H7 (cell line): ENCODE data around the gene RRM2. TPM values are rescaled to one million over a fixed set of nuclear protein-coding genes. Genes with fewer than 3 reads are reported as not detected.
"Not testable (repeated sequence)": the region's sequence is repeated elsewhere in the genome, so short reads cannot be mapped to it uniquely, and the experiment has no call there.

Source experiments
- DNase-seq: peaks from one replicate; pipeline ENCODE4 v3.0.0; 2012
- H3K27me3 ChIP-seq: 2 replicates; pipeline ENCODE4 v1.6.0; 2011; ENCODE audit warnings: mild to moderate bottlenecking, low read length; ENCODE audit not compliant: control insufficient read depth, insufficient read depth
- H3K36me3 ChIP-seq: replicated peaks from 2 replicates; pipeline ENCODE4 v1.5.1; 2011; ENCODE audit warnings: low read length; ENCODE audit not compliant: control insufficient read depth, insufficient read depth
- H3K4me3 ChIP-seq: 2 replicates; pipeline ENCODE4 v1.5.1; 2011; ENCODE audit warnings: low read depth, mild to moderate bottlenecking, control low read depth, low read length, moderate library complexity; ENCODE audit not compliant: insufficient read depth
- total RNA-seq: library from RNA; depleted of rRNA; stranded (reverse); fragments of >200 nt; shearing (Covaris generic); gene quantifications from 2 replicates; pipeline ENCODE4 v1.2.3, GENCODE V29; 2014

The RRM2 gene
- total RNA-seq, 1 experiment from 2014 or later, result 71.9 TPM

DNA sequence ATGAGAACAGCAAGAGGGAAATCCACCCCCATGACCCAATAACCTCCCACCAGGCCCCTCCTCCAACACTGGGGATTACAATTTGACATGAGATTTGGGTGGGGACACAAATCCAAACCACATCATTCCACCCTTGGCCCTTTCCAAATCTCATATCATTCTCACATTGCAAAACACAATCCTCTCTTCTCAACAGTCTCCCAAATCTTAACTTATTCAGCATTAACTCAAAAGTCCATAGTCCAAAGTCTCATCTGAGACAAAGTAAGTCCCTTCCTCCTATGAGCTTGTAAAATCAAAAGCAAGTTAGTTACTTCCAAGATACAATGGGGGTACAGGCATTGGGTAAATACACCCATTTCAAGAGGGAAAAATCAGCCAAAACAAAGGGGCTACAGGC lies 17.6 kb upstream of the RRM2 start:
- H3K27me3 ChIP-seq, H3K36me3 ChIP-seq, DNase-seq, H3K4me3 ChIP-seq: not testable (repeated sequence)

DNA sequence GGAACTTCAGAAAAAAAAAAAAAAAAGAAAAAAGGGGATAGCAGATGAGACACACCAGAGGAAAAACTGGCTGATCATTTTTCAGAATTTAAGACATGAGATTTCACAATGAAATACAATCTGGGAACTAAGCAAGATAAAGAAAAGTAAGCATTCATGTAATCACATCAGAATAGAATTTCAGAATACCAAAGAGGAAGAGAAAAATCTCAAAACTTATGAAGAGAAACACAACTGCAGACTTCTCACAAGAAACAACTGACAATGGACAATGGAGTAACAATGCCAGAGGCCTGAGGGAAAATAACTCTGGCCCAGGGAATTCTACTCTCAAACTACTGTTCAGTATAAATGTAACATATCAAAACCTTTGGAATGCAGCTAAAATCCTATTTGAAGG lies 13.2 kb upstream of the RRM2 start:
- DNase-seq, result no peak

DNA sequence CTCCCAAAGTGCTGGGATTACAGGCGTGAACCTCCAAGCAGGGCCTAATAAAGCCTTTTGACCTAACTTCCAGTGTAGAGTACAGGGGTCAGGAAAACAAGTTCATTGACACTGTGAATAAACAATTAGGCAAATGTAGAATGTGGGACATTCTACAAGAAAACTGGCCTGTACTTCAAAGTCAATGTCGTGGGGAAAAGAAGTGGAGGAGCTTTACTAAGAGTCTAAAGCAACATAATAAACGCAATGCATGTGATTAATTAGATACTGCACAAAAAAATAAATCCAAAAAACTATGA lies 3.6 kb upstream of the RRM2 start:
- Histone ChIP-seq H3K36me3 (no peaks in the 10 kb centered on the region; the same call in 1 of the 2 replicates), H3K27me3 (no peaks in the 10 kb centered on the region), H3K4me3 (no peak overlapping the region)
- DNase-seq, result no peak

More for the DNA sequence above, 13.2 kb upstream of the RRM2 start:
- Histone ChIP-seq H3K36me3 (no peaks in the 10 kb centered on the region), H3K4me3 (no peak overlapping the region), H3K27me3 (no peaks in the 10 kb centered on the region)

DNA sequence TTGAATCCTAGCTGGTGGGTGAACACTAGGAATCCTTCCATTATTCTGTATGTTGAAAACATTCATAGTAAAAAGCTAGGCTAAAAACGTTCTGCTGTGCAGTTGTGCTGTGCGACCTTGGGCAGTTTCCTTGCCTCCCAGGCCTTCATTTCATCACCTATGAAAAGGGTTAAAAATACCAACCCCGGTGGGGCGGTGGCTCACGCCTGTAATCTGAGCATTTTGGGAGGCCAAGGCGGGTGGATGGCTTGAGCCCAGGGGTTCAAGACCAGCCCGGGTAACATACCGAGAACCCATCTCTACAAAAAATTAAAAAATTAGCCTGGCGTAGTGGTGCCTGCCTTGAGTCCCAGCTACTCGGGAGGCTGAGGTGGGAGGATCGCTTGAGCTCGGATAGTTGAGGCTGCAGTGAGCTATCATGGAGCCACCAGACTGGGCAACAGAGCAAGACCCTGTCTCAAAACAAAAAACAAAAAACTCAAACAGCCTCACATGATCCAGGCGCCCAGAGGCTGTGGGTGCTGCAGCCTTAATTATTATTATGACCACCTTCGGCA lies 2.9 kb upstream of the RRM2 start:
- Histone ChIP-seq H3K4me3 (peak overlapping the region; percentile 5; the same call in 1 of the 2 replicates), H3K27me3 (no peaks in the 10 kb centered on the region), H3K36me3 (peaks cover under 1% of the 10 kb centered on the region; the same call in 1 of the 2 replicates)
- DNase-seq, result no peak

DNA sequence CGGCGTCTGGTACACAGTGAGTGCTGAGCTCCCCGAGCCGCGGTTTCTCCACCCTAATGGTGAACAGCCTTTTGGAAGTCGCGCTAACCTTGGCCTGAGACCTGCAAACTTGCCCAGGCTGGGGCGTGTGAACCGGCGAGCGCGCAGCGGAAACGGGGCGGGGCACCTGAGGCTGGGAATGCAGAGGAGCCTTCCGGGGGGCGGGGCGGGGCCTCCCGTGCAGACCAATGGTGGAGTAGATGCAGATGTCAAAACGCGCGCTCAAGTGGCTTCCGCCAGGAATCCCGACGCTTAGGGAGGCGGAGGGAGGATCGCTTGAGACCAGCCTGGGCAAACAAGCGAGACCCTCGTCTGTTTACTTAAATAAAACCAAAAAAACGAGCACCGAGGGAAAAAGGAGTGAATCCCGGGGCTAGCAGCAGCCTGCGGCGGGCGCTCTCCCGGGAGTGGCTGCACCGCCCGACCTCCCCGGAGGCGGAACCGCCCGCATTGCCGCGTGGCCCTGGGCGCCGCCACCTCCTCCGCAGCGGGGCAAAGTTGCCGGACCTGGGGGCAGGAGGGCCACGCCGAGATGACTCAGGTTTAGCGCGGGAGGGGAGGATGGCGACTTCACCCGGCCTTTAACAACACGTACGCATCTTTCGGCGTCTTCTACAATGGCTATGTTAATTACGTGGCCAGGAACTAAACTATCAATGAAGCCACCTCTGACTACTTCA lies 2.2 kb upstream of the RRM2 start:
- DNase-seq, result peak; percentile 98
- Histone ChIP-seq H3K36me3 (peaks cover 7% of the 10 kb centered on the region), H3K27me3 (no peaks in the 10 kb centered on the region), H3K4me3 (peak overlapping the region; percentile 96)

DNA sequence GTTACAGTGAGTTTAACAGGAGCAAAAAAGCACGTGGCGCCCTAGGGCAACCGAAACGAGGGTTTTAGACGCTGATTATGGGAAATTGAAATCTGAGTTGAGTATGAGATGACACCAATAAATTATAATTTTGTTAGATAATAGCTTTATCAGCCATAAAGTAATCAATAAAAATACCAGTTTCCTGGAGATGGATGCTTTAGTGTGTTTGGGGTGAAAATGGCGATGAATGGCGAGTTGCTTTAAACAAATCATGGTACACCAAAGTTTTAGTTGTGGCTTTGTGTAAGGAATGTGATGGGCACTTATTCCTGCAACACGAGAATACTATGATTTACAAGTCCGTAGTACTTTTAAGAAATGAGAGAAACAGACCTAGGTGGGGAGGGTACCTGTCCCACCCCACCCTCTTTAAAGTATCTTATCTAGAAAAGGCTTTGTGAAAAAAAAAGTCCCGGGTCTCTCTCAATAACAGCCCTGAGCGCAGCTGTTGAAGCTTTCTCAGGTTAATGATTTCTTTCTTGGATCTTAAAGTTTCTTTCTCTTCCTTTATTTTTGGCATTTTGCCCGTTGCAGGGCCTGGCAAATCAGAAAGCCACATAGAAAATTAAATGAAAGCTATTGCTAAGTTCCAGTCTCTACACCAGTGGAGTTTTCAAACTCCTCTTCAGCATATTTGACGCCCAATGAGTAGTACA lies 1.5 kb upstream of the RRM2 start:
- Histone ChIP-seq H3K36me3 (peaks cover 11% of the 10 kb centered on the region), H3K27me3 (no peaks in the 10 kb centered on the region), H3K4me3 (peak overlapping the region; percentile 96)
- DNase-seq, result no peak

DNA sequence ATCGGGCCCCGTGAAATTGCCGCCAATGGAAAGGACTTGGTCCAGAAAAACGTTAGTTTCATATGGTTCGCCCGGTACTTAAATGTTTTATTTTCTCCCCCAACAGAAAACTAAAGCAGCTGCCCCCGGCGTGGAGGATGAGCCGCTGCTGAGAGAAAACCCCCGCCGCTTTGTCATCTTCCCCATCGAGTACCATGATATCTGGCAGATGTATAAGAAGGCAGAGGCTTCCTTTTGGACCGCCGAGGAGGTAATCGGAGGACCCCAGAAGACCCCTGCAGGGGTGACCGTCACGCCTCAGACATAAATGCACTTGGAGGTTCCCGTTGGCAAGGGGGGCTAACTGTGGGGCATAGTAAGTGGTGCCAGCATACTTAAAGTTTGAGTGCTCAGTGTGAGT lies 742 bp downstream of the RRM2 start:
- Histone ChIP-seq H3K27me3 (no peaks in the 10 kb centered on the region), H3K36me3 (peaks cover 28% of the 10 kb centered on the region), H3K4me3 (peak overlapping the region; percentile 96)
- no peak for DNase-seq

DNA sequence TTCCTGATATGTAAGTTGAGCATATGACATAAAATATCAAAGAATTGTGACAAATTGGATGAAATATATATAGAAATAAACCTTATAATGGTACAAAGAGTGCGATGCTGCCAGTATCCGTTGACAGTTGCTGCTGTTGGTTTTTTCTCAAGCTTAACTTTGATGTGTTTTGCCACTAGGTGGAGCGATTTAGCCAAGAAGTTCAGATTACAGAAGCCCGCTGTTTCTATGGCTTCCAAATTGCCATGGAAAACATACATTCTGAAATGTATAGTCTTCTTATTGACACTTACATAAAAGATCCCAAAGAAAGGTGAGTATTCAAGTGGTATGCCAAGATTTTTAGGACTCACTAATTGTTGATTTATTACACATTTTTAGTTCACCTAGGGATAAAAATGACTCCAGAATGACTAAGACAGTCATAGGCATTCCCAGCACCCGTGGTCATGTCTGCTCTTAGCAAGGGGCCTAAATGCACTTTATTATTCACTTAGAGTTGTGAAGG lies 2.1 kb downstream of the RRM2 start:
- no peaks in the 10 kb centered on the region for H3K27me3 ChIP-seq
- no peak for DNase-seq
- peaks cover 40% of the 10 kb centered on the region for H3K36me3 ChIP-seq
- no peak overlapping the region for H3K4me3 ChIP-seq

DNA sequence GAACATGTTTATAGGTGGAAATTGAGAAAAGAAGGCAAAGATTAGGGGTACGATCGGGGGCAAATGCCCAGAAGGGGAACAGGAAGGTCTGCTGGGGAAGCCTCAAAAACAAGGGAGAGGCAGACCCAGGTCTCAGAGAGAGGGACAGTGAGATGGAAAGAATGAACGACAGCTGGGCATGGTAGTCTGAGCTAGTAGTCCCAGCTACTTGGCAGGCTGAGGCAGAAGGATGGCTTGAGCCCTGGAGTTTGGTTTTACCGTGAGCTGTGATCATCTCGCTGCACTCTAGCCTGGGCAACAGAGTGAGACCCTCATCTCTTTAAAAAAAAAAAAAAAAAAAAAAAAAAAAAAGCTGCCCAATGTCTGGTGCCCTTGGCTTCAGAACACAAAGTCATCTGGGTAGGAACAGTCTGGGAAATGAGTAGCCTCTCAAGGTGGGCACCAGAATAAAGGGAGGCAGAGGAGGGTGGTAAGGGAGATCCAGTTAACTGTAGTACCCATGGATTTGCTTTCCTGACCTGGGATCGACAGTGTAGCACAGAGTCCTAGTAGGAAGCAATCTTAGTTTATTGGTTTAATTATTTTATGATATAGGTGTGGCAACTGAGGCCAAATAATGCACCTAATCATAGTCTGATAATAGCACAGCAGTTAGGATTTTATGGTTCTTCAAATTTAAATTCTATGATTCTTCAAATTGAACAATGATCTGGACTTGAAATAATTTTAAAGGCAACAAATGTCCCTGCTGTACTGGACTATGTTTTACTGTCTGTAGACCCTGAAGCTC lies 3.5 kb downstream of the RRM2 start:
- Histone ChIP-seq H3K36me3 (peaks cover 40% of the 10 kb centered on the region), H3K27me3 (no peaks in the 10 kb centered on the region), H3K4me3 (no peak overlapping the region)
- no peak for DNase-seq

DNA sequence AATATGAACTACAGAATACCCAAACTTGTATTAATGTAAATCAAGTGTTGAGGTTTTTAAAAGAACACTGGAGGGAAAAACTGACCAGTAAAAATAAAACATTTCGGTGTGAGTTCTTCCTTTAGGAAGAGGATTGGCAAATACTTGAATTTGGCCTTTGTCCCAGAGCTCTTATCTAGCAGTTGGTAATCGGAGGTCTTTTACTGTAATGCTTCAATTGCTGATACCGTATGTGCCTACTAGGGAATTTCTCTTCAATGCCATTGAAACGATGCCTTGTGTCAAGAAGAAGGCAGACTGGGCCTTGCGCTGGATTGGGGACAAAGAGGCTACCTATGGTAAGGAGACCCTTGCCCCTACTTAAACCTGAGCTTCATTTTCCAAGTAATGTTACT lies 4.1 kb downstream of the RRM2 start:
- no peak for DNase-seq
- no peak overlapping the region for H3K4me3 ChIP-seq
- H3K36me3 ChIP-seq, result peaks cover 40% of the 10 kb centered on the region

DNA sequence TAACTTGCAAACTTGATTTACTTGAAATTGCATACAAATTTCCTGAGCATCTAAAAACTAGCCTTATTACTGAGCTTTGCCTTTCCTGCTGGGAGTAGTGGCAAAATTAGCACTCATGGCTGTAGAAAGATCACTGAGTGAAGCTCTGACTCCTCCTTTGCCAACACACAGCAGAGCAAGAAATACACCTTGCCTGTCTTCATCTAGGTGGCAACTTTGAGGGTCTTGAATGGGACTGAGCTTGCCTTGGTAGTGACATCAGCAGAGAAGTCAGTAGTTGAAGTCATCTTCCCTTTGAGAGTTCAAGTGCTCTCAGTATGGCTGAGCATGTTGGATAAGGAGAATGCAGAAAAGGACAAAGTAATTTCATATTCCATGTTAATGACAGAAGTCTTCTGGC lies 5.9 kb downstream of the RRM2 start:
- Histone ChIP-seq H3K36me3 (peaks cover 43% of the 10 kb centered on the region), H3K27me3 (no peaks in the 10 kb centered on the region), H3K4me3 (no peak overlapping the region)
- DNase-seq, result no peak

More for the DNA sequence above, 4.1 kb downstream of the RRM2 start:
- H3K27me3 ChIP-seq, result no peaks in the 10 kb centered on the region

DNA sequence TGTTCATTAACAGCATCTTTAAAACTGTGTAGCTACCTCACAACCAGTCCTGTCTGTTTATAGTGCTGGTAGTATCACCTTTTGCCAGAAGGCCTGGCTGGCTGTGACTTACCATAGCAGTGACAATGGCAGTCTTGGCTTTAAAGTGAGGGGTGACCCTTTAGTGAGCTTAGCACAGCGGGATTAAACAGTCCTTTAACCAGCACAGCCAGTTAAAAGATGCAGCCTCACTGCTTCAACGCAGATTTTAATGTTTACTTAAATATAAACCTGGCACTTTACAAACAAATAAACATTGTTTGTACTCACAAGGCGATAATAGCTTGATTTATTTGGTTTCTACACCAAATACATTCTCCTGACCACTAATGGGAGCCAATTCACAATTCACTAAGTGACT lies 7.0 kb downstream of the RRM2 start:
- no peak overlapping the region for H3K4me3 ChIP-seq
- peaks cover 43% of the 10 kb centered on the region for H3K36me3 ChIP-seq
- no peaks in the 10 kb centered on the region for H3K27me3 ChIP-seq
- DNase-seq, result no peak

DNA sequence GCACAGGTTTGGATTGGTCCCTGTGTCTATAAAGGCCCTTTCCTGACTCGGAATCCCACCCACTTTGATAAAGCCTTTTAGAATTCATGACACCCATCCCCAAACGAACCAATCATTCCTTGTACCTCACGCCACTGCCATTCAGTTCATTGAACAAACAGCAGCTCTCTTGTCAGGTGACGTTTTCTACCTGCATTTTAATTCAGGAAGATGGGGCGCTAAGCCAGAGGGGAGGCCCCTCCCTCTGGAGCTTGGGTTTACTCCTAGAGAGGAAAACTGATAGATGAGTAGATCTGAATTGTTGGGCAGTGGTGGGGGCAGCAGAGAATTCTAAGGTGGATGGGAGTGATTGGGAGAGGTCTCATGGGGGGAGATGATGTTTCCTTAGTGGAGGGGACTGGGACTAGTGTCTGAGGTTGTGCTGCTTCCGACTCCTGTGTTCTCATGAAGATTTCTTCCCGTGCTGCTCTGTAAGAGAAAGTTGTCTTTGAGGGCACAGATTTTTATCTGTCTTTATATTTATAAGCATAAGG lies 9.6 kb downstream of the RRM2 start:
- H3K36me3 ChIP-seq, result peaks cover 23% of the 10 kb centered on the region
- no peak overlapping the region for H3K4me3 ChIP-seq
- no peak for DNase-seq
- H3K27me3 ChIP-seq, result no peaks in the 10 kb centered on the region

DNA sequence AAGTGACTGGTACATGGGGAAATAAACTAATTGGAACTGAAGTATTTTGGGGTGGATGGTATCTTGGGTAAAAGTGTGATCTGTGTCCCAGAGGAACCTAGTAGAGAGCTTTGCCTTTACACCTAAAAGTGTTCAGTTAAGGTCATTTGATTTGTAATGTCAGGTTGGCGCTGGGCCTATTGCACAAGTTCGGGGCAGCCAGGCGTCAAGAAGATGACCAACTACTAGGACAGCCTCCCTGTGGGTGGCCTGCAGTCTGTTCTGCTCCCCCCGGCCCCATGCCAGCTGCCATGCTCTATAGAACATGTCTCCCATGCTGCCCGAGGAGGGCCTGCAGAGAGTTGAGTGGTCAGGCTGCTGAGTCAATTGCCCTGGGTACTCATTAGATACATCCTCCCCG lies 10.1 kb downstream of the RRM2 start:
- H3K27me3 ChIP-seq, result no peaks in the 10 kb centered on the region
- peaks cover 20% of the 10 kb centered on the region for H3K36me3 ChIP-seq
- DNase-seq, result no peak
- no peak overlapping the region for H3K4me3 ChIP-seq
